Prostate gland (tissue), 2 donors: Measurements from ENCODE around the gene APAF1. TPM values are rescaled to one million over a fixed set of nuclear protein-coding genes. Genes with fewer than 3 reads are reported as not detected.

Experiments
- DNase-seq: peaks from one replicate; pipeline ENCODE4 v3.0.0-alpha.2; 2019; ENCODE audit warnings: low spot score
- H3K27ac ChIP-seq, 2 donors: fragments of 200-600 bp; sonication (generic); 2 replicates each; pipeline ENCODE4 v1.5.1; 2017 to 2019
- H3K27me3 ChIP-seq: fragments of 200-600 bp; sonication (generic); replicated peaks from 2 replicates; pipeline ENCODE4 v1.5.1; 2019; ENCODE audit not compliant: insufficient read depth
- H3K36me3 ChIP-seq, 2 donors: fragments of 200-600 bp; sonication (generic); 1 replicate in 1 of 2; 2 replicates in 1 of 2; pipeline versions ENCODE4 v1.5.1 to v1.8.1; 2017 to 2019
- H3K4me1 ChIP-seq: fragments of 200-600 bp; sonication (generic); replicated peaks from 2 replicates; pipeline ENCODE4 v1.5.1; 2019
- H3K4me3 ChIP-seq, 2 donors: fragments of 200-600 bp; sonication (generic); 2 replicates each; pipeline ENCODE4 v1.5.1; 2017 to 2019
- H3K9me3 ChIP-seq: fragments of 200-600 bp; sonication (generic); 2 replicates; pipeline ENCODE4 v1.5.1; 2017
- CTCF ChIP-seq, 4 experiments: fragments of 200-600 bp in 2 of 4; fragments of 450-650 bp in 2 of 4; sonication (generic) in 2 of 4; IDR thresholded peaks; 1 replicate in 3 of 4; 2 replicates in 1 of 4; pipeline ENCODE4 v1.5.1; 2016 to 2019; ENCODE audit warnings: antibody characterized with exemption in 4 of 4, mild to moderate bottlenecking in 2 of 4, moderate library complexity in 2 of 4
- POLR2A ChIP-seq: fragments of 450-650 bp; IDR thresholded peaks from one replicate; pipeline ENCODE4 v1.6.1; 2016; ENCODE audit warnings: antibody characterized with exemption, mild to moderate bottlenecking
- POLR2AphosphoS5 ChIP-seq: sonication (generic); formaldehyde crosslinking; IDR thresholded peaks from one replicate; pipeline ENCODE4 v1.6.1; 2017; ENCODE audit warnings: antibody characterized with exemption
- WGBS: methylation state at CpG from one replicate; pipeline ENCODE4 v1.1.5; 2018; 5-methylcytosine and 5-hydroxymethylcytosine counted together
- intact Hi-C: fragments of 100-400 bp; cut with DNase I; formaldehyde crosslinking; loops from one replicate; pipeline ENCODE4 v1.14.2; 2022
- total RNA-seq, 2 donors: library from RNA; depleted of rRNA; stranded (reverse); fragments of >200 nt; gene quantifications; one replicate each; pipeline ENCODE4 v1.1.0, GENCODE V29; 2016

APAF1 gene
- total RNA-seq, 2 donors from 2014 or later: 9.4 to 11.6 TPM

- Histone ChIP-seq H3K27me3 (no peaks in the 10 kb centered on the region), H3K4me1 (no peaks in the 10 kb centered on the region), H3K4me3 (no peak overlapping the region), H3K9me3 (no peaks in the 10 kb centered on the region), H3K27ac (no peak overlapping the region), H3K36me3 (no peaks in the 10 kb centered on the region)
- intact Hi-C loops: no loop called here
- TF ChIP-seq POLR2AphosphoS5 (no peak), CTCF (IDR thresholded peaks at IDR 0.05) (no peak), POLR2A (no peak)
- WGBS: 90% methylated on average over 10 of the region's 15 CpGs
- DNase-seq: no peak
Measured at GRCh38 chr12:98678236-98678945, 33.3 kb downstream of the APAF1 start.

DNA sequence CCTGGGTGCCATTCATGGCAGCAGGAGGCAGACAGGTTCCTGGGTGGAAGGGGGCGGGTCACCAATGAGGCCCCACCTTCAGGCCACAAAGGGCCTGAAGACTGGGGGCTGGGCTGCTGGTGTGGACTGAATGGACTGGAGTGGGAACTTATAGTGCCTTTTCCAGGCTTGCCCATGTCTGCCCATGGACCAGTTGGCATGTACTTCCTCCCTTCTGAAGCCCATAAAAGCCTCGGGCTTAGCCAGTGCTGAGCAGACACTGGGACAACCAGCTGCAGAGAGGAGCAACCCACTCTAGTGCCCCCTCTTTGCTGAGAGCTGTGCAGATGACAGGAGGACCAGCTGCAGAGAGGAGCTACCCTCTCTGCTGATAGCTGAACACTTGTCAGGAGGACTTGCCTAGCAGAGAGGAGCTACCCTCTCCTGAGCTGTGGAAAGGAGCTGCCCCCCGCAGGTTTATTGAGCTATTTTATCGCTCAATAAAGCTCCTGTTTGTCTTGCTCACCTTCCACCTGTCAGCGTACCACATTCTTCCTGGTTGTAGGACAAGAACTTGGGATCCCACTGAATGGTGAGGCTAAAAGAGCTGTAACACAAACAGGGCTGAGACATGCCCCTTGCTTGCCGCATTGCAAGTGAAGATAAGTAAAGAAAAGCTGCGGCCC is 34.0 kb downstream of the APAF1 start:
- DNase-seq: no peak
- 67% methylated on average over 7 of the region's 7 CpGs for WGBS
- Histone ChIP-seq H3K4me3 (no peak overlapping the region), H3K27me3 (no peaks in the 10 kb centered on the region), H3K36me3 (no peaks in the 10 kb centered on the region), H3K9me3 (no peaks in the 10 kb centered on the region), H3K4me1 (no peaks in the 10 kb centered on the region), H3K27ac (no peak overlapping the region)
- TF ChIP-seq POLR2AphosphoS5: no peak
- intact Hi-C loops: no loop called here

DNA sequence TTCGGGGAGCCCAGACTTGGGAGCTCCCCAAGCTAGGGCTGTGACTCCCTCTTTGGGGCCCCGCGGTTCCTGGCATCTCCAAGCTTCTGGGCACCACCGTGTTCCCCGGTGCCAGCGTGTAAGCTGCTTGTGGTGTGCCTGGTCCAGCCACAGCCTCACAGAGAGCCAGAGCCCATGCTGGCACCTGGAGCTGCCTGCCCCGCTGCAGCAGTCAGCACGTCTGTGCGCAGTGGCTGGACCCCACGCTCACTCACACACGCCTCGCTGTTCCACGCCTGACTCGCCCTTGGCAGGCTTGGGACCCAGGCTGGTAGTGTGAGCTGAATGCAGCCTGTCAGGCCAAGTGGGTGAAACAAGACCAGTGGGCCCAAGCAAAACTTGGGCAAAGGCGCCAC is 34.5 kb downstream of the APAF1 start:
- Histone ChIP-seq H3K36me3 (no peaks in the 10 kb centered on the region), H3K9me3 (no peaks in the 10 kb centered on the region), H3K27ac (no peak overlapping the region), H3K4me3 (no peak overlapping the region), H3K4me1 (no peaks in the 10 kb centered on the region), H3K27me3 (no peaks in the 10 kb centered on the region)
- intact Hi-C loops: no loop called here
- no peak for DNase-seq
- TF ChIP-seq POLR2AphosphoS5 (no peak), CTCF (IDR thresholded peaks at IDR 0.05) (no peak), POLR2A (no peak)
- WGBS: 94% methylated on average over 13 of the region's 15 CpGs

DNA sequence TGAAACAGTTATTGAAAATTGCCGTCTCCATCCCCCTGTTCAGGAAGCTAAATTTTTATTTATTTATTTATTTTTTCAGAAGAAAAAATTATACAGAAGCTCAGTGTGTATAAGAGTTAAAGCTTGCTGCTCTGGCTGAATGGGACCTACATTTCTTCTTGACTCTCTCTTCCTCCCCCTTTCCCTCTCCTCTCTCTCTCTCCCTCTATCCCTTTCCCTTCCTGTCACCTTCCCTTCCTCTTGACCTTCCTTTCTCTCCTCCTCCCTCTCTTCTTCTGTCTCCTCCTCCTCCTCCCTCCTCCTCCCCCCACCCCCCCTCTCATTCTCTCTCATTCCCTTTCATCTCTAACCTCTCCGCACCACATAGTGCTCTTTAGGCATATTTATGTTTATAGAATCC is 39.1 kb downstream of the APAF1 start:
- no peaks in the 10 kb centered on the region for H3K4me1 ChIP-seq
- no peak overlapping the region for H3K4me3 ChIP-seq
- no peaks in the 10 kb centered on the region for H3K27me3 ChIP-seq
- no peaks in the 10 kb centered on the region for H3K36me3 ChIP-seq
- intact Hi-C loops: no loop called here
- no peak overlapping the region for H3K27ac ChIP-seq
- no peak for DNase-seq
- 97% methylated on average over 2 of the region's 2 CpGs for WGBS
- TF ChIP-seq POLR2A (no peak), CTCF (IDR thresholded peaks at IDR 0.05) (no peak), POLR2AphosphoS5 (no peak)
- H3K9me3 ChIP-seq: no peaks in the 10 kb centered on the region

- intact Hi-C loops: no loop called here
- Histone ChIP-seq H3K27me3 (no peaks in the 10 kb centered on the region), H3K27ac (no peak overlapping the region), H3K9me3 (no peaks in the 10 kb centered on the region), H3K36me3 (no peaks in the 10 kb centered on the region), H3K4me1 (no peaks in the 10 kb centered on the region), H3K4me3 (no peak overlapping the region)
- TF ChIP-seq CTCF (IDR thresholded peaks at IDR 0.05) (no peak), POLR2A (no peak), POLR2AphosphoS5 (no peak)
- no peak for DNase-seq
- WGBS: 89% methylated on average over 2 of the region's 2 CpGs
Measured at GRCh38 chr12:98686603-98687002, 41.5 kb downstream of the APAF1 start.
